Measurements from ENCODE around the gene SNTG2. TPM values are rescaled to one million over a fixed set of nuclear protein-coding genes. Genes with fewer than 3 reads are reported as not detected.

Gene SNTG2
- total RNA-seq, 1 donor from 2014 or later, result 1.9 TPM

DNA sequence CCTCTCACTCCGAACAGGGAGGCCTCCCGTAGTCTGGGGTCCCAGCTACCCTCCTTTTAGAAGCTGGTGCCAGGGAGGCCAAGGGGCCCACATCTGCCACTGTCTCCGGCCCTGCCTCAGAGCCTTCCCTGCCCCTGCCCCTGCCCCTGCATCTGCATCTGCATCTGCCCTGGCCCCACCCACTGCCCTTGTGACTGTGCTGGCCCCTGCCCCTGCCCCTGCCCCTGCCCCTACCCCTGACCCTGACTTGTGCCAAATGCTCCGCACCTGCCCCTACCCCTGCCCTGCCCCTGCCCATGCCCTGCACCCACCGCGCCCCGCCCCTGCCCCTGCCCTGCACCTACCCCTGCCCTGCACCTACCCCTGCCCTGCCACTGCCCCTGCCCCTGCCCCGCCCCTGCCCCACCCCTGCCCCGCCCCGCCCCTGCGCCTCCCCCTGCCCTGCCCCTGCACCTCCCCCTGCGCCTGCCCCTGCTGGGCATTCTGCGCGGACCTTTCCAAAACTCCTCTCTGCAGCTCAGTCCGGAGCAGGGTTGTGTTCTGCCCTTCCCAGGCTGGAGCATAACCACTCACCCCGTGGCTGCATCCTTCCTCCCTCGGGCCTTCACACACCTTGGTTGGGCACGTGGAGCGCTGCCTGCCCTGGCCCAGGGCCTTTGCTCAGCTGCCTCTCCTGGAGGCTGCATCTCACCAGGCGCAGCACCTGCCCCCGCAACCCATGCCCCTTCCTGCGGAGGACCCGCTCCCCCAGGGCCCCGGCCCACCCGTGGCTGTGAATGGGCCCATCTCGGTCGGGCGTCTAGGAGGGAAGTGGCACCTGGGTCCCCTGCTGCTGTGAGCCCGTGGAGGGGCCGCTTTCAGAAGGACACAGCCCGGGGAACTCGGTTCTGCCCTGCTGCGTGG lies 5.4 kb downstream of the SNTG2 start:
- H3K4me1 ChIP-seq (ENCODE audit: insufficient read depth, low read length), result no peaks in the 10 kb centered on the region
- DNase-seq (ENCODE audit: low read depth) (no peak), FAIRE-seq (no peak)
- H4K20me1 ChIP-seq (ENCODE audit: insufficient read depth, low read length), result no peaks in the 10 kb centered on the region
- peaks cover 11% of the 10 kb centered on the region for H3K27me3 ChIP-seq (ENCODE audit: insufficient read depth, low read length)
- Mint-ChIP-seq H3K4me1 (ENCODE audit: low read depth, unreplicated experiment) (peaks cover 3% of the 10 kb centered on the region), H3K27ac (ENCODE audit: unreplicated experiment) (no peak overlapping the region), H3K36me3 (ENCODE audit: low read depth, unreplicated experiment) (peaks cover 1% of the 10 kb centered on the region), H3K9me3 (ENCODE audit: unreplicated experiment) (no peaks in the 10 kb centered on the region), H3K27me3 (ENCODE audit: low read depth, unreplicated experiment) (peaks cover 6% of the 10 kb centered on the region), H3K4me3 (ENCODE audit: unreplicated experiment) (no peak overlapping the region)
- H2AFZ ChIP-seq (ENCODE audit: low read depth, low read length), result no peak overlapping the region
- H3K9ac ChIP-seq (ENCODE audit: low read length), result no peak overlapping the region
- H3K9me3 ChIP-seq (ENCODE audit: insufficient read depth, low read depth, low read length), result no peaks in the 10 kb centered on the region
- no peak overlapping the region for H3K27ac ChIP-seq (ENCODE audit: low read depth, low read length)
- no peak overlapping the region for H3K4me3 ChIP-seq (ENCODE audit: insufficient read depth, low read depth, low read length)
- no peaks in the 10 kb centered on the region for H3K36me3 ChIP-seq (ENCODE audit: insufficient read depth, low read length)
- TF ChIP-seq, protein P1, sequence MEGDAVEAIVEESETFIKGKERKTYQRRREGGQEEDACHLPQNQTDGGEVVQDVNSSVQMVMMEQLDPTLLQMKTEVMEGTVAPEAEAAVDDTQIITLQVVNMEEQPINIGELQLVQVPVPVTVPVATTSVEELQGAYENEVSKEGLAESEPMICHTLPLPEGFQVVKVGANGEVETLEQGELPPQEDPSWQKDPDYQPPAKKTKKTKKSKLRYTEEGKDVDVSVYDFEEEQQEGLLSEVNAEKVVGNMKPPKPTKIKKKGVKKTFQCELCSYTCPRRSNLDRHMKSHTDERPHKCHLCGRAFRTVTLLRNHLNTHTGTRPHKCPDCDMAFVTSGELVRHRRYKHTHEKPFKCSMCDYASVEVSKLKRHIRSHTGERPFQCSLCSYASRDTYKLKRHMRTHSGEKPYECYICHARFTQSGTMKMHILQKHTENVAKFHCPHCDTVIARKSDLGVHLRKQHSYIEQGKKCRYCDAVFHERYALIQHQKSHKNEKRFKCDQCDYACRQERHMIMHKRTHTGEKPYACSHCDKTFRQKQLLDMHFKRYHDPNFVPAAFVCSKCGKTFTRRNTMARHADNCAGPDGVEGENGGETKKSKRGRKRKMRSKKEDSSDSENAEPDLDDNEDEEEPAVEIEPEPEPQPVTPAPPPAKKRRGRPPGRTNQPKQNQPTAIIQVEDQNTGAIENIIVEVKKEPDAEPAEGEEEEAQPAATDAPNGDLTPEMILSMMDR (IDR thresholded peaks at IDR 0.05; ENCODE audit: insufficient read depth, low read depth, low read length), result no peak
- TF ChIP-seq EZH2 (IDR thresholded peaks at IDR 0.05; ENCODE audit: insufficient read depth, low read length), result no peak
- H3K4me2 ChIP-seq (ENCODE audit: low read length), result no peak overlapping the region
- H3K79me2 ChIP-seq (ENCODE audit: insufficient read depth, low read length), result no peaks in the 10 kb centered on the region

DNA sequence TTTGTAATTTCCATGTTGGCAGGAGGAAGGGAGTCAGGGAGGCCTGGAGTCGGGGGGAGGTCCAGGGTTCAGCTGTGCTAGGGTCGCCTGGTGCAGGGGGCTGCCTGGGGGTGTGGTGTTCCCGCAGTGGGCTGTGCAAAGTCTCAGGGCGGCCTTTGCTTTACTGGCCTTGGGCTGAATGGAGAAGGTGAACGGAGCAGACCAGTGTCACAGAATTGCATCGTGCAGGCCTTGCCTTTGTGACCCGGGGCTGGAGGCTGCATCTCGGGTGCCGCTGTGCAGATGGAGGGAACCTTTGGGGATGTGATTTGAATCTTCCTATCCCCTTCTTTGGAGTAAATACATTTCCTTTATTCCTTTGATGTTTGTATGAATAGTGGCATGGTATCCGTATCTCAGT lies 8.8 kb downstream of the SNTG2 start:
- Histone ChIP-seq H4K20me1 (ENCODE audit: insufficient read depth, low read length) (no peaks in the 10 kb centered on the region), H3K4me1 (ENCODE audit: insufficient read depth, low read length) (no peaks in the 10 kb centered on the region), H3K27ac (ENCODE audit: low read depth, low read length) (no peak overlapping the region), H3K4me2 (ENCODE audit: low read length) (no peak overlapping the region), H3K4me3 (ENCODE audit: insufficient read depth, low read depth, low read length) (no peak overlapping the region), H3K79me2 (ENCODE audit: insufficient read depth, low read length) (no peaks in the 10 kb centered on the region), H3K27me3 (ENCODE audit: insufficient read depth, low read length) (no peaks in the 10 kb centered on the region), H3K9ac (ENCODE audit: low read length) (no peak overlapping the region), H3K9me3 (ENCODE audit: insufficient read depth, low read depth, low read length) (no peaks in the 10 kb centered on the region), H2AFZ (ENCODE audit: low read depth, low read length) (no peak overlapping the region), H3K36me3 (ENCODE audit: insufficient read depth, low read length) (no peaks in the 10 kb centered on the region)
- H3K27me3 Mint-ChIP-seq (ENCODE audit: low read depth, unreplicated experiment), result no peaks in the 10 kb centered on the region
- TF ChIP-seq, protein P1 (IDR thresholded peaks at IDR 0.05; ENCODE audit: insufficient read depth, low read depth, low read length), result no peak
- TF ChIP-seq EZH2 (IDR thresholded peaks at IDR 0.05; ENCODE audit: insufficient read depth, low read length), result no peak
- H3K27ac Mint-ChIP-seq (ENCODE audit: unreplicated experiment), result no peak overlapping the region
- peaks cover 1% of the 10 kb centered on the region for H3K36me3 Mint-ChIP-seq (ENCODE audit: low read depth, unreplicated experiment)
- H3K4me1 Mint-ChIP-seq (ENCODE audit: low read depth, unreplicated experiment), result peaks cover 3% of the 10 kb centered on the region
- FAIRE-seq, result no peak
- no peaks in the 10 kb centered on the region for H3K9me3 Mint-ChIP-seq (ENCODE audit: unreplicated experiment)
- DNase-seq (ENCODE audit: low read depth), result no peak
- no peak overlapping the region for H3K4me3 Mint-ChIP-seq (ENCODE audit: unreplicated experiment)
